ENCODE data around the gene SELENON. TPM values are rescaled to one million over a fixed set of nuclear protein-coding genes. Genes with fewer than 3 reads are reported as not detected.

SELENON gene
- total and polyA plus RNA-seq, 2 experiments from 2014 or later, result 111 to 123 TPM

GRCh38 chr1:25779388-25779787, 20.6 kb upstream of the SELENON start:
- no peak for DNase-seq (ENCODE audit: low read depth in 1 of 2, low spot score in 1 of 2)
- no peaks in the 10 kb centered on the region for H3K9me3 ChIP-seq (ENCODE audit: low read depth)
- H3K27ac ChIP-seq, result peak overlapping the region; percentile 79
- no peak overlapping the region for H3K4me3 ChIP-seq
- TF ChIP-seq, protein P1, sequence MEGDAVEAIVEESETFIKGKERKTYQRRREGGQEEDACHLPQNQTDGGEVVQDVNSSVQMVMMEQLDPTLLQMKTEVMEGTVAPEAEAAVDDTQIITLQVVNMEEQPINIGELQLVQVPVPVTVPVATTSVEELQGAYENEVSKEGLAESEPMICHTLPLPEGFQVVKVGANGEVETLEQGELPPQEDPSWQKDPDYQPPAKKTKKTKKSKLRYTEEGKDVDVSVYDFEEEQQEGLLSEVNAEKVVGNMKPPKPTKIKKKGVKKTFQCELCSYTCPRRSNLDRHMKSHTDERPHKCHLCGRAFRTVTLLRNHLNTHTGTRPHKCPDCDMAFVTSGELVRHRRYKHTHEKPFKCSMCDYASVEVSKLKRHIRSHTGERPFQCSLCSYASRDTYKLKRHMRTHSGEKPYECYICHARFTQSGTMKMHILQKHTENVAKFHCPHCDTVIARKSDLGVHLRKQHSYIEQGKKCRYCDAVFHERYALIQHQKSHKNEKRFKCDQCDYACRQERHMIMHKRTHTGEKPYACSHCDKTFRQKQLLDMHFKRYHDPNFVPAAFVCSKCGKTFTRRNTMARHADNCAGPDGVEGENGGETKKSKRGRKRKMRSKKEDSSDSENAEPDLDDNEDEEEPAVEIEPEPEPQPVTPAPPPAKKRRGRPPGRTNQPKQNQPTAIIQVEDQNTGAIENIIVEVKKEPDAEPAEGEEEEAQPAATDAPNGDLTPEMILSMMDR (IDR thresholded peaks at IDR 0.05; ENCODE audit: low read depth, low read length), result no peak
- H3K4me1 ChIP-seq (ENCODE audit: low read depth), result peaks cover 47% of the 10 kb centered on the region
- no peaks in the 10 kb centered on the region for H3K27me3 ChIP-seq
- no peaks in the 10 kb centered on the region for H3K36me3 ChIP-seq

- Histone ChIP-seq H3K27ac (peak overlapping the region; percentile 79), H3K36me3 (no peaks in the 10 kb centered on the region), H3K9me3 (ENCODE audit: low read depth) (no peaks in the 10 kb centered on the region), H3K4me3 (no peak overlapping the region), H3K27me3 (no peaks in the 10 kb centered on the region), H3K4me1 (ENCODE audit: low read depth) (peaks cover 47% of the 10 kb centered on the region)
- TF ChIP-seq, protein P1 (IDR thresholded peaks at IDR 0.05; ENCODE audit: low read depth, low read length), result no peak
- no peak for DNase-seq (ENCODE audit: low read depth in 1 of 2, low spot score in 1 of 2)
These were observed 20.1 kb upstream of the SELENON start for GRCh38 chr1:25779894-25780293.

DNA sequence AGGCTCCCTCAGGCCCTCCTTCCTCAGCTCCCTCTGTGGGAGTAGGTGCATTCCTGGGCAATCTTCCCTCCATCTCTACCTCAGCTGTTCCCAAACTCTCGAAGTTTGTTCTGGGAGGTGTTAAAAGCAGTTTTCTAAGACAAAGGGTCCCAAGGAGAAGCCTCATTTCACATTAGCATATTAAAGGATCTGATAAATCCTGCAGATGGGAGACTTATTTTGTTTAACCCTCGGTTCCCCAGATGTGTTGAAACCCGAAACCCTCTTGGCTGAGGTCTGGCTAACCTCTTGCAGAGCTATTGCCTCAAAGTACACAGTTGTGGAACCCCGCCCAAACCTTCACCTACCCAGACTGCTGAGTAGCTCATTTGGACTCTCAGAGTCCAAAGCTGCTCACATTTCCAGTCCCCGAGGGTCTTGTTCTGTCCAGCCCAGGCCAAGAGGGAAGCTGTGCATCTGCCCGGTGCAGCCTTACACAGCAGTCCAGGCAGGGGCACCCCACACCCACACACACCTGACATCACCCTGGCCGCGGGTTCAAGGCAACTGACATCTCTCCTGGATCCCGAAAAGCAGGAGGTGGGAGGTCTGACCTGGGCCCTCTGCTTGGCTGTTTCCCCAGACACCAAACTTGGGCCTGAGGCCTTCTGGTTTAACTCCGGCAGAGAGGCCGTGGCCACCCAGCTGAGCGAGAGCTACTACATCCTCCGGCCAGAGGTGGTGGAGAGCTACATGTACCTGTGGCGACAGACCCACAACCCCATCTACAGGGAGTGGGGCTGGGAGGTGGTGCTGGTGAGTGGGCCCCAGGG, 19.5 kb upstream of the SELENON start:
- peak; percentile 39 to 60 for DNase-seq (ENCODE audit: low read depth in 1 of 2, low spot score in 1 of 2)
- TF ChIP-seq, protein P1 (IDR thresholded peaks at IDR 0.05; ENCODE audit: low read depth, low read length), result no peak
- Histone ChIP-seq H3K27me3 (no peaks in the 10 kb centered on the region), H3K4me1 (ENCODE audit: low read depth) (peaks cover 47% of the 10 kb centered on the region), H3K36me3 (no peaks in the 10 kb centered on the region), H3K9me3 (ENCODE audit: low read depth) (no peaks in the 10 kb centered on the region), H3K4me3 (no peak overlapping the region), H3K27ac (peak overlapping the region; percentile 79)

DNA sequence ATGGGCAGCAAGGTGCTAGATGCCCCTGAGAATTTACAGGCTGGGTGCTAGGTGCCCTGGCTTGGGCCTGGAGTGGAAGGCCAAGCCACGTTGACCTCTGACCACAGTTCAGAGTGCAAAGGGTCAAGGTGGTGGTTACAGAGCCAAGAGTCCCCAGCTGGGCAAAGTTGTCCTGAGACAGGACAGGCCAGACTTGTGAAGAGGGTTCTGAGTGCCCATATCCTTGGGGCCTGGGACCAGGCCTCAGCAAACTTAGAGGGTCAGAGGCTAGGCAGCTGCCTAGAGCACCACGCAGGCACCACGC, 18.9 kb upstream of the SELENON start:
- Histone ChIP-seq H3K27me3 (no peaks in the 10 kb centered on the region), H3K4me1 (ENCODE audit: low read depth) (peaks cover 50% of the 10 kb centered on the region), H3K4me3 (no peak overlapping the region), H3K9me3 (ENCODE audit: low read depth) (no peaks in the 10 kb centered on the region), H3K27ac (peak overlapping the region; percentile 79), H3K36me3 (no peaks in the 10 kb centered on the region)
- TF ChIP-seq, protein P1 (IDR thresholded peaks at IDR 0.05; ENCODE audit: low read depth, low read length), result no peak
- no peak for DNase-seq (ENCODE audit: low read depth in 1 of 2, low spot score in 1 of 2)

DNA sequence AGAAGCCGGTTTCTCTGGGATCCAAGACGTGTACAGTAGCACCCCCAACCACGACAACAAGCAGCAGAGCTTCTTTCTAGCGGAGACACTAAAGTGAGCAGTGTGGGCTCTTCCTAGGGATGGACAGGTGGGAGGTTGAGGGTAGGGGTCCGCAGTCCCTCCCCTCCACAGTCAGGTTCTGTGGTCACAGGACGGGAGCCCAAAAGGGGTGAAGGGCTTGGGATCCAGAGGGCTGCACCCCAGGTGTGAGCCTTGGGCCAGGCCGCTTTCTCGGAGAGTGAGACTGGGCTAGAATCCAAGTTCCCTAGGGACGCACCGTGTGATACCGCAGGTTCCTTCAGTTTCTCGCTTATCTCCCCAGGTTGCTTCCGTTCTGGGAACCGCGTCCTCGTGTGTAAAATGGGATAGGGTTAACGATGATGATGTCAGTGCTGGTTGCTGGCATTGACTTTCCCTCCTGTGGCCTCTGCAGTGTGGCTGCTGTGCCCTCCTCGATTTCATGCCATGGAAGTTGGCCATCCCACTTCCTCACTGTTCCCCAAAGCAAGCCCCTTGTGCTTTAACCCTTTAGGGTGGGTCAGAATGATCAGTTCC, 17.3 kb upstream of the SELENON start:
- peak overlapping the region; percentile 67 for H3K27ac ChIP-seq
- no peaks in the 10 kb centered on the region for H3K9me3 ChIP-seq (ENCODE audit: low read depth)
- no peak for DNase-seq (ENCODE audit: low read depth in 1 of 2, low spot score in 1 of 2)
- H3K27me3 ChIP-seq, result no peaks in the 10 kb centered on the region
- no peak overlapping the region for H3K4me3 ChIP-seq
- H3K4me1 ChIP-seq (ENCODE audit: low read depth), result peaks cover 58% of the 10 kb centered on the region
- no peaks in the 10 kb centered on the region for H3K36me3 ChIP-seq
- TF ChIP-seq, protein P1 (IDR thresholded peaks at IDR 0.05; ENCODE audit: low read depth, low read length), result no peak

Data from cardiac muscle cell (in vitro differentiated cells and primary cell).